Sigmoid colon (tissue), 4 donors: ENCODE data around the gene FOXS1.

ENCODE experiments used
- CTCF ChIP-seq, 4 experiments: fragments of 450-650 bp in 3 of 4; fragments of 200-600 bp in 1 of 4; IDR thresholded peaks; one replicate each; pipeline ENCODE4 v1.5.1; 2016 to 2019; ENCODE audit warnings: antibody characterized with exemption in 4 of 4, mild to moderate bottlenecking in 3 of 4, moderate library complexity in 2 of 4
- POLR2A ChIP-seq, 2 donors: fragments of 450-650 bp; IDR thresholded peaks; one replicate each; pipeline ENCODE4 v1.6.1; 2016; ENCODE audit warnings: antibody characterized with exemption in 2 of 2, mild to moderate bottlenecking in 2 of 2, moderate library complexity in 2 of 2
- POLR2AphosphoS5 ChIP-seq, 4 donors: sonication (generic); formaldehyde crosslinking; IDR thresholded peaks; one replicate each; pipeline ENCODE4 v1.6.1; 2017; ENCODE audit warnings: antibody characterized with exemption in 4 of 4

- TF ChIP-seq CTCF (IDR thresholded peaks at IDR 0.05) (no peak), POLR2A (IDR thresholded peaks at IDR 0.05) (no peak), POLR2AphosphoS5 (IDR thresholded peaks at IDR 0.05) (no peak)
These were observed 38.6 kb downstream of the FOXS1 start for GRCh38 chr20:31806564-31807355.
